ENCODE results near the gene SHOX. TPM values are rescaled to one million over a fixed set of nuclear protein-coding genes. Genes with fewer than 3 reads are reported as not detected.

Gene SHOX
- total and polyA plus RNA-seq, 10 of the 15 experiments (the other 5 are each of a cell fraction or from before 2014, with no cell fraction given) = 0.42 TPM; not detected in 9

GRCh38 chrX:703466-703865 is 72.9 kb downstream of the SHOX start:
- Histone ChIP-seq H3K27ac (ENCODE audit: control insufficient read depth, insufficient read depth) (no peak overlapping the region), H4K20me1 (ENCODE audit: control insufficient read depth, insufficient read depth) (no peaks in the 10 kb centered on the region), H3K9ac (ENCODE audit: control insufficient read depth, insufficient read depth, low read length) (no peak overlapping the region), H3K79me2 (ENCODE audit: control insufficient read depth, insufficient read depth, low read length) (no peaks in the 10 kb centered on the region), H2AFZ (ENCODE audit: control insufficient read depth, low read depth, low read length) (no peak overlapping the region), H3K4me1 (ENCODE audit: control insufficient read depth, insufficient read depth, low read length) (no peaks in the 10 kb centered on the region), H3K4me2 (ENCODE audit: control insufficient read depth, insufficient read depth) (no peak overlapping the region), H3K9me3 (replicated peaks; ENCODE audit: control insufficient read depth, insufficient read depth, low read length) (no peaks in the 10 kb centered on the region; the same call in 2 of the 3 replicates), H3K27me3 (replicated peaks in 1 of 2; ENCODE audit: control insufficient read depth in 2 of 2, insufficient read depth in 2 of 2, low read length in 1 of 2) (no peaks in the 10 kb centered on the region), H3K36me3 (ENCODE audit: control insufficient read depth in 2 of 2, insufficient read depth in 2 of 2, low read length in 1 of 2) (no peaks in the 10 kb centered on the region), H3K4me3 (no peak overlapping the region)
- no peak for ATAC-seq
- BruUV-seq (replicated peaks) = no TSS peak
- intact Hi-C loops (cut with micrococcal nuclease; ENCODE audit: unreplicated experiment) = no loop called here
- no peak for DNase-seq (ENCODE audit: low read depth, low spot score)
- ChIA-PET POLR2A (no interaction called here), SMC1A (ENCODE audit: uncharacterized antibody, unreplicated experiment) (no interaction called here), CTCF (no interaction called here), RAD21 (ENCODE audit: unreplicated experiment) (no interaction called here)
- WGBS (ENCODE audit: insufficient coverage, insufficient replicate concordance, low lambda C conversion rate, missing lambda C conversion rate) = 0% methylated on average over 2 of the region's 2 CpGs
- in situ Hi-C loops (cut with MboI) = no loop called here
- no peak for FAIRE-seq
- TF ChIP-seq HCFC1 (IDR thresholded peaks at IDR 0.05; ENCODE audit: low read length) = no peak
- TF ChIP-seq IRF3 (IDR thresholded peaks at IDR 0.05) = no peak

- FAIRE-seq (no peak), ATAC-seq (no peak), DNase-seq (ENCODE audit: low read depth, low spot score) (no peak)
- BruUV-seq (replicated peaks) = no TSS peak
- H3K4me1 ChIP-seq (ENCODE audit: control insufficient read depth, insufficient read depth, low read length) = no peaks in the 10 kb centered on the region
- in situ Hi-C loops (cut with MboI) (no loop called here), intact Hi-C loops (cut with micrococcal nuclease; ENCODE audit: unreplicated experiment) (no loop called here)
- ChIA-PET CTCF (no interaction called here), SMC1A (ENCODE audit: uncharacterized antibody, unreplicated experiment) (no interaction called here), RAD21 (ENCODE audit: unreplicated experiment) (no interaction called here), POLR2A (no interaction called here)
- no peak overlapping the region for H3K4me3 ChIP-seq
- H3K36me3 ChIP-seq (ENCODE audit: control insufficient read depth in 2 of 2, insufficient read depth in 2 of 2, low read length in 1 of 2) = no peaks in the 10 kb centered on the region
- H3K27me3 ChIP-seq (replicated peaks in 1 of 2; ENCODE audit: control insufficient read depth in 2 of 2, insufficient read depth in 2 of 2, low read length in 1 of 2) = no peaks in the 10 kb centered on the region
- H3K27ac ChIP-seq (ENCODE audit: control insufficient read depth, insufficient read depth) = no peak overlapping the region
- H3K9ac ChIP-seq (ENCODE audit: control insufficient read depth, insufficient read depth, low read length) = no peak overlapping the region
- 16% methylated on average over 3 of the region's 3 CpGs for WGBS (ENCODE audit: insufficient coverage, insufficient replicate concordance, low lambda C conversion rate, missing lambda C conversion rate)
- H3K9me3 ChIP-seq (replicated peaks; ENCODE audit: control insufficient read depth, insufficient read depth, low read length) = no peaks in the 10 kb centered on the region; the same call in 2 of the 3 replicates
- no peak overlapping the region for H3K4me2 ChIP-seq (ENCODE audit: control insufficient read depth, insufficient read depth)
- no peaks in the 10 kb centered on the region for H3K79me2 ChIP-seq (ENCODE audit: control insufficient read depth, insufficient read depth, low read length)
- no peaks in the 10 kb centered on the region for H4K20me1 ChIP-seq (ENCODE audit: control insufficient read depth, insufficient read depth)
- no peak overlapping the region for H2AFZ ChIP-seq (ENCODE audit: control insufficient read depth, low read depth, low read length)
- no peak for TF ChIP-seq PBX3 (IDR thresholded peaks at IDR 0.05; ENCODE audit: insufficient replicate concordance, low read depth, low read length)
- TF ChIP-seq PAX5 (IDR thresholded peaks at IDR 0.05; ENCODE audit: borderline replicate concordance, low read depth, low read length) = no peak
- TF ChIP-seq SUZ12 (IDR thresholded peaks at IDR 0.05; ENCODE audit: unreplicated experiment) = no peak
- no peak for TF ChIP-seq SIN3A (IDR thresholded peaks at IDR 0.05; ENCODE audit: low read depth, low read length)
- TF ChIP-seq ELK1 (IDR thresholded peaks at IDR 0.05; ENCODE audit: low read depth, low read length) = no peak
- no peak for TF ChIP-seq BCL11A (IDR thresholded peaks at IDR 0.05; ENCODE audit: low read depth, low read length)
- no peak for TF ChIP-seq ASH2L (IDR thresholded peaks at IDR 0.05; ENCODE audit: borderline replicate concordance, low read depth)
- TF ChIP-seq BCLAF1 (IDR thresholded peaks at IDR 0.05) = no peak
These were observed 73.3 kb downstream of the SHOX start for GRCh38 chrX:703866-704265.

Measured in GM12878 (cell line).